GM21786 (cell line): Measurements from ENCODE around the gene FRMD5.
"Not testable (repeated sequence)": the region's sequence is repeated elsewhere in the genome, so short reads cannot be mapped to it uniquely, and the experiment has no call there.

Experiments used
- ATAC-seq: cut with Tn5 transposase; IDR thresholded peaks from one replicate; pipeline ENCODE4 v1.9.1; 2021; ENCODE audit not compliant: unreplicated experiment

FRMD5 gene

GRCh38 chr15:44034933-44035624 is 160.0 kb downstream of the FRMD5 start:
- no peak for ATAC-seq

GRCh38 chr15:44034334-44034733 is 160.7 kb downstream of the FRMD5 start:
- ATAC-seq: no peak

GRCh38 chr15:44033894-44034293 is 161.2 kb downstream of the FRMD5 start:
- ATAC-seq: no peak

DNA sequence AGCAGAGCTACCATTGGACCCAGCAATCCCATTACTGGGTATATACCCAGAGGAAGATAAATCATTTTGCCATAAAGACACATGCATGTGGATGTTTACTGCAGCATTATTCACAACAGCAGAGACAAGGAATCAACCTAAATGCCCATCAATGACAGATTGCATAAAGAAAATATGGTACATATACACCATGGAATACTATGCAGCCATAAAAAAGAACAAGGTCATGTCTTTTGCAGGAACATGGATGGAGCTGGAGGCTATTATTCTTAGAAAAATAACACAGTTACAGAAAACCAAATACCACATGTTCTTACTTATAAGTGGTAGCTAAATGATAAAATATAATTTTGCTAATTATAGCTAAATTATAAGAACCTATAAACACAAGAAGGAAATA is 162.3 kb downstream of the FRMD5 start:
- ATAC-seq: not testable (repeated sequence)

- no peak for ATAC-seq
These were observed 165.0 kb downstream of the FRMD5 start for GRCh38 chr15:44029940-44030568.

DNA sequence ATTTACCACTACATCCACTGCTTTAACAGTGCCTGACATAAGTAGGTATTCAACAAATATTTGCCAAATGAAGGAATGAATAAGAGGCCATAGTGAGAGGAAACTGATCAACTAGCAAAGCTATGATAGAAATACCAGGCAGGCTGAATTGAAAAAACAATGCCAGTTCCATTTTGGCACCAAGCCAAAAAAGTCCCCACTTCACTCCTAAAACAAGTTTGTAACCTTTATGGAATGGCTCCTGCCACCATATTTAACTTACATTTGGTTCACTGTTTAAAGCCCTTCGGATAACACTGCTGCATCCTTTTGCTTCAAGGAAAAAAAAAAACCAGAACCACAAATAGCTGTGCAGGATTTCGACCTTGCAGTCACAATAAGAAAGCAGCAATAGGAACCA is 166.1 kb downstream of the FRMD5 start:
- no peak for ATAC-seq

GRCh38 chr15:44028349-44028748 is 166.7 kb downstream of the FRMD5 start:
- no peak for ATAC-seq

- ATAC-seq: no peak
These were observed 170.9 kb downstream of the FRMD5 start for GRCh38 chr15:44024155-44024554.

DNA sequence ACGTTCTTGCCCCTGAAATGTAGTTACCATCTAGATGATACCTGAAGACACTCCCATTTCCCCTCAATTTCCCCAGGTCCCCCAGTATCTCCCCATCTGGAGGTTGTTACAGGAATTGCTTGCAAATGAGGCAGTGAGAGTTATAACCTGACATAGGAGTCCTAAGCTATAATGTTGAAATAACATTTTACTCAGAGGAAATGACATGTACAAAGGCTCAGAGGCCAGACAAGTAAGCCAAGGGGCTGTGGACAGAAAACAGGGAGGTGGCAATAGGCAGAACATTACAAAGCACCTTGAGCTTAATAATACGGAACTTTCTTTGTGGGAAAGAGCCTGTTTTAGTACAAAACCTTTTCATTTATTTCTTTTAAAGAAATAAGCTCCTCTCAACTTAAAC is 171.9 kb downstream of the FRMD5 start:
- ATAC-seq: no peak

DNA sequence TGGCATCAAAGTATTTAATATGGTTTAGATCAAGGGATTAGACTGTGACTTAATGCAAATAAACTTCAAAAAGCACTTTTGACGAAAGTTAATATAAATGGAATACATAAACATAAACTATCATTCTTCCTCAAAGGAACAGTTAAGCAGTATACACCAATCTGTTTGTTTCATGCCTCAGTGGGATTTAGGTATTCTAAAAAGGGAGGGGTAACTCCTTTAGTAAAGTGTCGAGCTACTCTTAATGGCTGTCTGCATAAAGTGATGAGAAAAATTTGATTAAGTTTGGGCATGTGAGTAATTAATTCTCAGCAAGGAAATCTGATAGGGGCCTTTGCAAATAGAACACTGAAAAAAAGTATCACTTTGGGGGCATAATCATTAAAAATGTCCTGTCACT is 176.9 kb downstream of the FRMD5 start:
- no peak for ATAC-seq

GRCh38 chr15:44015545-44016305 is 179.3 kb downstream of the FRMD5 start:
- ATAC-seq: no peak

GRCh38 chr15:44011238-44011854 is 183.7 kb downstream of the FRMD5 start:
- no peak for ATAC-seq

GRCh38 chr15:44010089-44010488 is 185.0 kb downstream of the FRMD5 start:
- no peak for ATAC-seq

GRCh38 chr15:44009038-44009437 is 186.0 kb downstream of the FRMD5 start:
- no peak for ATAC-seq

GRCh38 chr15:44000248-44000647 is 194.8 kb downstream of the FRMD5 start:
- ATAC-seq: not testable (repeated sequence)

DNA sequence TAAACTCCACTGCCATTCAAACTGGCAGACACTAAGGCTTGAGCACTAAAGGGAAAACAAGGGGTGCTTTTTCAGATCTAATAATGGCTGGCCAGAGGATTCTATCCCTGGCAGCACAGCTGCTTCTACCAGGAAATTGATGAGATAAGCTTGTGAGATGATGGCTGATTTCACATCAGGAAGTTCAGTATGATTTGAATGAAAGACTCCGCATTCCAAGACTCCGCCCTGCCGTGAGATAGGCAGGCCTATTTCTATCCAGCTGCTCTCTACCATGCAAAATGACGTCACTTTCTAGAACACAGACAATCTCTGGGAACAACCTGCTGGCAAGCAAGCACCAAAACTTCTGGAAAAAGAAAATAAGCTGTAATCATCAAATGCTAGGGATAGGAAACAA is 196.5 kb downstream of the FRMD5 start:
- ATAC-seq: no peak

- no peak for ATAC-seq
These were observed 203.9 kb downstream of the FRMD5 start for GRCh38 chr15:43991206-43991605.

DNA sequence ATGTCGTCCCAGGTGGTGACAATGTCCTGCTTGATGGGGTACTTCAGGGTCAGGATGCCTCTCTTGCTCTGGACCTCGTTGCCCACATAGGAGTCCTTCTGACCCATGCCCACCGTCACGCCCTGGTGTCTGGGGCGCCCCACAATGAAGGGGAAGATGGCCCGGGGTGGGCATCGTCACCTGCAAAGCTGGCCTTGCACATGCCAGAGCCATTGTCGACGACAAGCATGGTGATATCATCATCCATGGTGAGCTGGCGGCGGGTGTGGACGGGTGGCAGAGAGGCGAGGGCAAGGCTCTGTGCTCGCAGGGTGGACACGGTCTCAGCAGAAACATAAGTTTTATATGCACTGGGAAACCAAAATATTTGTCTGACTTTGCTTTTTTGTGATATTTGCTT is 205.1 kb downstream of the FRMD5 start:
- ATAC-seq: no peak

- no peak for ATAC-seq
These were observed 206.2 kb downstream of the FRMD5 start for GRCh38 chr15:43988900-43989299.

GRCh38 chr15:43987924-43988323 is 207.1 kb downstream of the FRMD5 start:
- ATAC-seq: no peak

- ATAC-seq: no peak
These were observed 208.9 kb downstream of the FRMD5 start for GRCh38 chr15:43985976-43986680.
